ENCODE data around the gene PHACTR4.

DNA sequence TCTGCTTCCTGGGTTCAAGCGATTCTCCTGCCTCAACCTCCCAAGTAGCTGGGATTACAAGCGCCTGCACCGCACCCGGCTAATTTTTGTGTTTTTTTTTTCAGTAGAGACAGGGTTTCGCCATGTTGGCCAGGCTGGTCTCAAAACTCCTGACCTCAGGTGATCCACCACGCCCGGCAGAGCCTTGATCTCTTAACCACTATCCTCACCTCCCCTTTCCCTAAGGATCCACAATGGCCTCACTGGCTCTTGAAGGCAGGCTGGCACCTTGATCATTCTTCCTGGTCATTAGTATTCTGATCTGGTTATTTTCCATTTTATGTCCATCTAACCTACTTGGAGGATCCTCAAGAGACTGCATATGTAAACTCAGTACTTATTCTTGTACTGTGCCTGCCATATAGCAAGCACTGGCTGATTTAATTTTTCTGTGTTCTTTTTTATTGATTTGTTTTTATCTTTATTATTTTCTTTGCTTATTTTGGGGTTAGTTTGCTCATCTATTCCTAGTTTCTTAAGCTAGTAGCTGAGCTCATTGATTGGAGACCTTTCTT is 142.6 kb downstream of the PHACTR4 start:
- TF ChIP-seq CTCF (IDR thresholded peaks at IDR 0.05; ENCODE audit: low read depth, low read length, poor library complexity, severe bottlenecking) = no peak
- no peak for TF ChIP-seq EZH2phosphoT487 (IDR thresholded peaks at IDR 0.05; ENCODE audit: borderline replicate concordance, low read length)

Data from DOHH2 (cell line).